GM21717 (cell line): Measurements from ENCODE around the gene RPAP3.
"Not testable (repeated sequence)": the region's sequence is repeated elsewhere in the genome, so short reads cannot be mapped to it uniquely, and the experiment has no call there.

ENCODE experiments used
- ATAC-seq: cut with Tn5 transposase; IDR thresholded peaks from one replicate; pipeline ENCODE4 v1.9.1; 2021; ENCODE audit warnings: mild to moderate bottlenecking, moderate library complexity; ENCODE audit not compliant: unreplicated experiment

The RPAP3 gene

GRCh38 chr12:47687636-47688035, 18.2 kb downstream of the RPAP3 start:
- ATAC-seq = no peak

DNA sequence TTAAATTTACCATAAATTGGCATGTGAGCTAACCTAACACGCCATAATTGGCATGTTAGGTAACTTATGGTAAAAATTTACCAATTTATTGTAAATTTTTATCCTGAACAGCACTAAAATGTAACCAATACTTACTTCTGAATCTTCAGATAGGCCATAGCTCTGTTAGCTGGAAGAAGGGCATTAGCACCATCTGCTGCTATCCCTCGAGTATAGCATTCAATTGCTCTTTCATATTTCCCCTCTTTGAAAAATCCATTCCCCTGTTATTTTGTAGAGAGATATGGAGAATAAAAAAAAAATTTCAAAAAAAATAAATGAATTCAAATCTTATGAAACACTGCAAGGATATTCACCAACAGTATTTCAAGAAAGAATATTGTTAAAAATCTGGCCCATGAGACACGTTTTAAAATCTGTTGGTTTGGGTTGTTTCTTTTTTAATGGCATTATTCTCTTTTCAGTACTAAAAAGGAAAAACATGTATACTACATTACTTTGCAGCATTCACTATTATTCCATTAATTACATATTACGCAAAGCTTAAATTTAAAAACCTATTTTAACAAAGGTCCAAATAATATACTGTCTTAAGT, 19.1 kb downstream of the RPAP3 start:
- ATAC-seq = no peak

DNA sequence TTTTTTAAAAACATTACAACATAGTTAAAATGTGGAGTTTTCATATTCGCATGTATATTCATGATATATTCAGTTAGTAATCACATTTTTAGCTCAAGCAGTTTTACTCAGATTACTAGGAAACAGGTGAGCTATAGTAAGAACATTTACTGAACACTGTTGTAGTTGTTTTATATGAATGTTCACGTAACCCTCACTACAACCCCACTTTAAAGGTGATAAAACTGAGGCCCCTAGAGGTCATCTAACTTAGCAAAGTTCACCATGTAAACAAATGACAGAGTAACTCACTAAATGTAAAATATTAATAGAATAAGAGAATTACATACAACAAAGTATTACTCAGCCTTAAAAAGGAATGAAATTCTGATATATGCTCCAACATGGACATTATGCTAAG, 26.0 kb downstream of the RPAP3 start:
- ATAC-seq = no peak

DNA sequence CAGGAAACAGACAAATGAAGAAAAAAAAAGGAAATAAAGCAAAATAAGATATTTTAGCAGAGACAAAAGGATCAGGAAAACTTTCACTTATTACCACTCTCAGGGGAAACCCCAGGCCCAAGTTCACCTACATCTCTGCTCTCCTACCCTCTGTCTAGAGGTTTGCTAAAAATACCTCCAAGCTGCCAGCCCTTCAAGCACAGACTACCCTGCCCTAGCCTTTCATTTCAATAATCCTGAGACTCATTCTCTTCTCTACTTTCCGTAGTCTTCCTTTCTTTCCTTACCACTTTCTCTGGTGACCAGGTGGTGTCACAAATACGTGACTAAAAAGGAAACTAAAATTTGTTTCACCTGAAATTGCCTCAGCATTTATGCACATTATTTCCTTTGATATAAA, 33.8 kb downstream of the RPAP3 start:
- ATAC-seq = no peak

DNA sequence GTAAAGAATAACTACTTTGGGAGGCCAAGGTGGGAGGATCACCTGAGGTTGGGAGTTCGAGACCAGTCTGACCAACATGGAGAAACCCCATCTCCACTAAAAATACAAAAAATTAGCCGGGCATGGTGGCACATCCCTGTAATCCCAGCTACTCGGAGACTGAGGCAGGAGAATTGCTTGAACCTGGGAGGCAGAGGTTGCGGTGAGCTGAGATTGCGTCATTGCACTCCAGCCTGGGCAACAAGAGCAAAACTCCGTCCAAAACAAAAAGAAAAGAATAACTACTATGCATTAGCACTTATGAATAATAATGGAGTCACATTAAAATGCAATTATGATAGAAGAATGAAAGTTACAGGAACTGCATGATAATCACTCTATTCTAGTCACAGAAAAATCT, 37.9 kb downstream of the RPAP3 start:
- ATAC-seq = not testable (repeated sequence)

GRCh38 chr12:47652521-47653234, 53.2 kb downstream of the RPAP3 start:
- ATAC-seq = no peak

- peak; percentile 81 for ATAC-seq
Observed at GRCh38 chr12:47651368-47652254, 54.2 kb downstream of the RPAP3 start.

DNA sequence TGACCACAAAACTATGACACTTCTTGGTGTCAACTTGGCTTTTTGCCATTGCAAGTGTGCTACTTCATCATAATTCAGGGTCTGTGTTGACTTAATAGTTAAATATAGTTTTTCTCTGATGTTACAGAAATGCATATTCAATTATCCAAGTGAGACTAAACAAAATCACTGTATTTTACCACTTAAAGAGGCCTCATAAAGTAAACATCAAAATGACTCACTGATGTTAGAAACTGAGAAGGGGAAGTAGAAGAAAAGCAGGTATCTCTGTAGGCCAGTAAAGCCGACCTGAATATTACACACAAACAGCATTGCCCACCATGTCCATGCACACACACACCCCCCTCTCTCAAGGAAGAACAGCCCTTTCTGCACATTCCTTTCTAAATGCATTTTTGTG, 55.4 kb downstream of the RPAP3 start:
- peak; percentile 62 for ATAC-seq

DNA sequence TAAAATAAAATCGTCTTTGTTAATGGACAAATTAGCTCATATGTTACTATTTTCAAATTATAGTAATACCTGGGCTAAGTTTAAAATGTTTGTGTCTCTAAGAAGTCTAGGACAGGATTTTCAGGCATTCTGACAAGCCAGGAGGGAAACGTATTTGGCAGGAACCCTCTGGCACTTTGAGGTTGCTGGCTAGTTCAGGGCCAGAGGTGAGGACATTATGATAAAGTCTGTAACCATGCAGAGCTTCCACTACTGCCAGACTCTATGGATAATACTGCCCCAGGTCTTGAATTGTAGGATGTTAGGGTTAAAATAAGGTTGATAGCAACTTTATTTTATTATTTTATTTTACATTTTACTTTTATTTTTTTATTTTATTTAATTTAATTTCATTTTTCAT, 56.4 kb downstream of the RPAP3 start:
- ATAC-seq = no peak

DNA sequence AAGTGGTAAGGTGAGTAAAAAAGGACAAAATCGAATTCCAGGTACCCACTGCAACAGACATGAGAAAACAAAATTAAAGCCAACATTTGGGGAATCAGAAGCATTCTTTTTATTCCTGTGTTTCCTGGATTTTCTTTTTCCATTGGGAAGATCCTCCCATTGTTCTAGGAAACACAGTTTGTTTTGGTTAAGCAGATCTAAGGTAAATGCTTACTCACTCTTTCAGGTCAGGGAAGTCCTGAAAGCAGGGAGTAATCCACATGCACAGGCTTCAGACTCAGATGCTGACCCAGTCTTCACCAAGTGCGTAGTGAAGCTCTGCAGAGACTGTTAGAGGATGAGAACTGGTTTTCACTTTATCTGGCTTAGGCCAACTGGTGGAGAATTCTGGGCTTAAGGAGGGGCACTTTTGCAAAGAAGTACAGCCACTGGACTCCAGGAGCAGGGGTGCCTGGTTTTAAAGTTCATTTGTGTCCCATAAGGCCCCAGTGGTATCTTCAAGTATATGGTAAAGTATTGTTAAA, 57.7 kb downstream of the RPAP3 start:
- no peak for ATAC-seq

DNA sequence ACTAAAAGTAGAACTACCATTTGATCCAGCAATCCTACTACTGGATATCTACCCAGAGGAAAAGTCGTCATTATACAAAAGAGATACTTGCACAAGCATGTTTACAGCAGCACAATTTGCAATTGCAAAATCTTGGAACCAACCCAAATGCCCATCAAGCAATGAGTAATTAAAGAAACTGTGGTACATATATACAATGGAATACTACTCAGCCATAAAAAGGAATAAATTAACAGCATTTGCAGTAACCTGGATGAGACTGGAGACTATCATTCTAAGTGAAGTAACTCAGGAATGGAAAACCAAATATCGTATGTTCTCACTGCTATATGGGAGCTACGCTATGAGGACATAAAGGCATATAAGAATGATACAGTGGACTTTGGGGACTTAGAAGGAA, 63.5 kb downstream of the RPAP3 start:
- not testable (repeated sequence) for ATAC-seq

- ATAC-seq = no peak
Observed at GRCh38 chr12:47636908-47637780, 68.7 kb downstream of the RPAP3 start.

DNA sequence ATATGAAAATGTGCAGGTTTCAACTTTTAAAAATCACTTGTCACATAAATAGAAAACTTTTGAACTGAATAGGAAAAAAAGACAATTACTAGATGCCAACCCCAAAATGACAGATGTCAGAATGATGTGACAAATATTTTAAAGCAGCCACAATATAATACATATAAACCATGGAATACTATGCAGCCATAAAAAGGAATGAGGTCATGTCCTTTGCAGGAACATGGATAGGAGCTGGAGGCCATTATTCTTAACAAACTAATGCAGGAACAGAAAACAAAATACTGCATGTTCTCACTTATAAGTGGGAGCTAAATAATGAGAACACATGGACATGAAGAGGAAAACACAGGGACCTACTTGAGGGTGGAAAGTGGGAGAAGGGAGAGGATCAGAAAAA, 70.1 kb downstream of the RPAP3 start:
- ATAC-seq = not testable (repeated sequence)

GRCh38 chr12:47634127-47634526, 71.7 kb downstream of the RPAP3 start:
- ATAC-seq = no peak

- ATAC-seq = no peak
Observed at GRCh38 chr12:47621960-47622359, 83.9 kb downstream of the RPAP3 start.

DNA sequence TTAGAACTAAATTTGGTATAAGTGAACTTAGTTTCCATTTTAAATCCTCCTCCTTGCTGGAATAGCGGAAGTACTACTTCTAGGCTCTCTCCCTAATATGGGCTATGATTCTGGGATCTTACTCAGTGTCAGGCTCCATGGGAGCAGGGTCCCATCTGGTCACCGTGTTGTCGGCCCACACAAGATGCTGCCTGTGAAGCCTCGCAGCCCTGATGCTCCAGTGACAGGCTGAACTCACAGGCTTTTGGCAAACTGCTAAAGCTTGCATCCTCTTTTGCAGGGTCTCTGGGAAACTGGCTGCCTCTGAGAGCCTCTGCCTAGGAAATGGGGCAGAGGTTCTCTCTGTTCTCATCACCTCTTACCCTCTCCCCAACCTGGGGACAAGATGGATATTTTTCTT, 88.4 kb downstream of the RPAP3 start:
- ATAC-seq = no peak

DNA sequence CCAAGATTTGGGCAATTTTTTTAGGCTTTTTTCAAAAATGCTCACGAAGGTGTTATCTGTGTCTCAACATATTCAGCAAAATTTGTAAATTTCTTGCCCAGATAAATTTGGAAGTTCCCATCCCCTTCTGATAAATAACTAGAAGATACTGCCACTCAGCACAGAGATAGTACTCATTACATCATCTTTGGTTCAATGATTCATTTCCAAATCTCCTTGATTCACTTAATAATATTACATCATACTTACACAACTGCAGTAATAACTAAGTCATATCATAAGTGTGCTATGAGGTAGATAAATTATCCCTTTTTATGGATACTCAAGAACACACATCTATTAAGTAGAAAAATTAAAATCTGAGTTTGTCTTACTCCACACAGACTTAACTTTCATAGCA, 89.4 kb downstream of the RPAP3 start:
- no peak for ATAC-seq

GRCh38 chr12:47615711-47616110, 90.1 kb downstream of the RPAP3 start:
- no peak for ATAC-seq

GRCh38 chr12:47614521-47614920, 91.3 kb downstream of the RPAP3 start:
- ATAC-seq = no peak

DNA sequence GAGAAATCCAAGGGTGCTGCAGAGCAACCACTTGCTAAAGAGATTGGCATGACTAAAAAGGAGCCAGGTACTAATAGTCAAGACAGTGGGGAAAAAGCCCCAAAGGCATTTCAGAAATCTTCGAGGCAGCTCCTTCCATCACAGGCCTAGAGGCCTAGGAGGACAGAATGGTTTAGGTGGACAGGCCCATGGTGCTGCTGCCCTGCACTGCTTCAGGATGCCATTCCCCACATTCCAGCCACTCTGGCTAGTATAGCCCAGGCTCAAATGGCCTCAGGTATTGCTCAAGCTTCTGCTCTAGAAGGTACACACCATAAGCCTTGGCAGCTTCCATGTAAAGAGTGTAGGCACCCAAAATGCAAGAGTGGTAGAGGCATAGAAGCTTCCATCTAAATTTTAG, 92.9 kb downstream of the RPAP3 start:
- ATAC-seq = no peak

DNA sequence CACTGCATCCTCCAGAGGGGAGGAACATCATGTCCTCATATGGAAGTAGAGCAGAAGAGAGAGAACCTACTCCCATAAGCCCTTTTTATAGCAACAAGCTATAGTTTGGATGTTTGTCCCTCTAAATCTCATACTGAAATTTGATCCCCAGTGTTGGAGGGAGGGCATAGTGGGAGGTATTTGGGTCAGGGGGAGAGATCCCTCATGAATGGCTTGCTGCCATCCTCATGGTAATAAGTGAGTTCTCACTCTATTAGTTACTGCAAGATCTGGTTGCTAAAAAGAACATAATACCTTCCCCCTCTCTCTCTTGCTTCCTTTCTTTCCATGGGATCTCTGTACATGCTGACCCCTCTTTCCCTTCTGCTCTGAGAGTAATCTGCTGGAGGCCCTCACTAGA, 93.9 kb downstream of the RPAP3 start:
- no peak for ATAC-seq
